HG02571 (cell line): ENCODE data around the gene RERGL.
"Not testable (repeated sequence)": the region's sequence is repeated elsewhere in the genome, so short reads cannot be mapped to it uniquely, and the experiment has no call there.

Source experiments
- ATAC-seq: cut with Tn5 transposase; IDR thresholded peaks from one replicate; pipeline ENCODE4 v1.9.1; 2021; ENCODE audit warnings: mild to moderate bottlenecking, moderate library complexity; ENCODE audit not compliant: unreplicated experiment

Gene RERGL

GRCh38 chr12:18040060-18040742 is 49.8 kb downstream of the RERGL start:
- ATAC-seq = not testable (repeated sequence)
